22Rv1 (cell line): ENCODE measurements around the gene SLC2A13.

Source experiments
- H3K27ac ChIP-seq: fragments of 450-650 bp; 2 replicates; pipeline ENCODE4 v1.5.1; 2017
- CTCF ChIP-seq: fragments of 450-650 bp; IDR thresholded peaks from 2 replicates; pipeline ENCODE4 v1.5.1; 2017; ENCODE audit warnings: mild to moderate bottlenecking
- ZFX ChIP-seq: fragments of 450-650 bp; IDR thresholded peaks from 2 replicates; pipeline ENCODE4 v1.6.1; 2017; ENCODE audit warnings: antibody characterized with exemption, borderline replicate concordance

SLC2A13 gene

DNA sequence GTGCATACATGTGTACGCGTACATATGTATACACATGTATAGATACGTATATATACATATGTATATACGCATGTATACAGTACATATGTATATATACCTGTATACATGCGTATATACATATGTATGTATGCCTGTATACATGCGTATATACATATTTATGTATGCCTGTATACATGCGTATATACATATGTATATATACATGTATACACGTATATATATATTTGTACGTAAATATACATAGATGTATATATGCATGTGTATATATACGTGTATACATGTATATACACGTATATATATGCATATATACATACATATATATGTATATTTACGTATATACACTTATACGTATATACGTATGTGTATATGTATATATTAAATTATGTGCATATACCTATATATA is 392.3 kb downstream of the SLC2A13 start:
- TF ChIP-seq ZFX (no peak), CTCF (no peak)
- no peak overlapping the region for H3K27ac ChIP-seq

DNA sequence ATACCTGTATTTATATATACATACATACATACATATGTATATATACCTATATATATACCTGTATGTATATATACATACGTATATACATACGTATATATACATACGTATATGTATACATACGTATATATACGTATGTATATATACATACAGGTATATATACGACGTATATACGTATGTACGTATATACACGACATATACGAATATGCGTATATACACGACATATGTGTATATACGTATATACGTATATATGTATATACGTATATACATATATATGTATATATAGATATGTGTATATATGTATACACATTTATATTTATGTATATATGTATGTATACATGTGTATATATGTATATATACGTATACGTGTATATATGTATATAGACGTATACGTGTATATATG is 393.5 kb downstream of the SLC2A13 start:
- H3K27ac ChIP-seq: no peak overlapping the region
- TF ChIP-seq ZFX: no peak
- TF ChIP-seq CTCF: no peak
